Gastrocnemius medialis (tissue), 4 donors: ENCODE results near the gene SDF2L1. TPM values are rescaled to one million over a fixed set of nuclear protein-coding genes. Genes with fewer than 3 reads are reported as not detected.

Experiments
- ATAC-seq, 2 donors: fragments of 150-250 bp; one replicate each; pipeline ENCODE4 v1.9.1; 2016
- DNase-seq, 2 donors: peaks; one replicate each; pipeline ENCODE4 v3.0.0-alpha.2; 2019
- H3K27ac ChIP-seq, 4 donors: fragments of 200-600 bp; sonication (generic); 1 replicate in 1 of 4; 2 replicates in 3 of 4; pipeline ENCODE4 v1.5.1; 2016 to 2018; ENCODE audit warnings: mild to moderate bottlenecking in 2 of 4, moderate library complexity in 1 of 4
- H3K27me3 ChIP-seq, 3 donors: fragments of 200-600 bp; sonication (generic) in 2 of 3; 1 replicate in 1 of 3; 2 replicates in 2 of 3; pipeline versions ENCODE4 v1.5.1 to v1.6.0; 2016 to 2019; ENCODE audit warnings: mild to moderate bottlenecking in 1 of 3, moderate library complexity in 1 of 3
- H3K36me3 ChIP-seq, 2 donors: fragments of 200-600 bp; sonication (generic) in 1 of 2; one replicate each; pipeline ENCODE4 v1.5.1; 2017 to 2018
- H3K4me1 ChIP-seq, 2 donors: fragments of 200-600 bp; sonication (generic) in 1 of 2; one replicate each; pipeline ENCODE4 v1.5.1; 2016 to 2017; ENCODE audit warnings: mild to moderate bottlenecking in 2 of 2
- H3K4me3 ChIP-seq, 4 donors: fragments of 200-600 bp; sonication (generic) in 3 of 4; 1 replicate in 1 of 4; 2 replicates in 3 of 4; pipeline ENCODE4 v1.5.1; 2016 to 2019; ENCODE audit warnings: mild to moderate bottlenecking in 2 of 4
- H3K9me3 ChIP-seq, 3 donors: fragments of 200-600 bp; sonication (generic) in 2 of 3; 1 replicate in 1 of 3; 2 replicates in 2 of 3; pipeline ENCODE4 v1.5.1; 2016 to 2019
- CTCF ChIP-seq, 5 experiments: fragments of 450-650 bp in 3 of 5; fragments of 200-600 bp in 2 of 5; sonication (generic) in 2 of 5; IDR thresholded peaks in 4 of 5; conservative IDR thresholded peaks in 1 of 5; 1 replicate in 4 of 5; 2 replicates in 1 of 5; pipeline ENCODE4 v1.5.1; 2016 to 2019; ENCODE audit warnings: antibody characterized with exemption in 5 of 5, mild to moderate bottlenecking in 3 of 5, moderate library complexity in 3 of 5
- POLR2A ChIP-seq, 2 donors: fragments of 450-650 bp; IDR thresholded peaks; one replicate each; pipeline ENCODE4 v1.6.1; 2017; ENCODE audit warnings: antibody characterized with exemption in 2 of 2, mild to moderate bottlenecking in 2 of 2, moderate library complexity in 2 of 2
- in situ Hi-C, 4 donors: fragments of 200-750 bp; cut with MboI; loops; one replicate each; pipeline versions ENCODE4 v1.15.0 to v1.8.0; 2017; ENCODE audit warnings: low sequenced_read_pairs in 4 of 4
- intact Hi-C: fragments of 100-400 bp; cut with DNase I; formaldehyde crosslinking; loops from one replicate; pipeline ENCODE4 v1.15.1; 2023; ENCODE audit warnings: low total_unique reads
- total RNA-seq, 4 donors: library from RNA; depleted of rRNA; stranded (reverse); fragments of >200 nt; gene quantifications; one replicate each; pipeline versions ENCODE4 v1.1.0 to v1.2.3, GENCODE V29; 2016

Gene SDF2L1
- total RNA-seq, 4 donors from 2014 or later, result 8.5 to 33.2 (median 23.3) TPM

GRCh38 chr22:21598302-21598701 lies 43.8 kb upstream of the SDF2L1 start:
- peaks cover 0 to 24% of the 10 kb centered on the region in 2 donors for H3K36me3 ChIP-seq
- H3K4me3 ChIP-seq, result no peak overlapping the region
- no peaks in the 10 kb centered on the region for H3K27me3 ChIP-seq
- TF ChIP-seq CTCF (IDR thresholded peaks at IDR 0.05 in 4 of 5, conservative IDR thresholded peaks at IDR 0.05 in 1 of 5), result no peak
- TF ChIP-seq POLR2A (IDR thresholded peaks at IDR 0.05), result no peak
- intact Hi-C loops (no loop called here), in situ Hi-C loops (no loop called here)
- DNase-seq (no peak), ATAC-seq (no peak)
- H3K4me1 ChIP-seq, result peaks cover 14 to 24% of the 10 kb centered on the region in 2 donors
- H3K9me3 ChIP-seq, result no peaks in the 10 kb centered on the region
- H3K27ac ChIP-seq, result no peak overlapping the region

- TF ChIP-seq POLR2A (IDR thresholded peaks at IDR 0.05) (no peak), CTCF (IDR thresholded peaks at IDR 0.05 in 4 of 5, conservative IDR thresholded peaks at IDR 0.05 in 1 of 5) (no peak)
- H3K4me1 ChIP-seq, result peaks cover 10 to 16% of the 10 kb centered on the region in 2 donors
- intact Hi-C loops (no loop called here), in situ Hi-C loops (no loop called here)
- H3K27me3 ChIP-seq, result no peaks in the 10 kb centered on the region
- ATAC-seq (no peak), DNase-seq (no peak)
- H3K36me3 ChIP-seq, result peaks cover 0 to 15% of the 10 kb centered on the region in 2 donors
- no peaks in the 10 kb centered on the region for H3K9me3 ChIP-seq
- no peak overlapping the region for H3K4me3 ChIP-seq
- no peak overlapping the region for H3K27ac ChIP-seq
Observed at GRCh38 chr22:21599053-21599893, 42.8 kb upstream of the SDF2L1 start.

- in situ Hi-C loops, result no loop called here
- no peaks in the 10 kb centered on the region for H3K9me3 ChIP-seq
- intact Hi-C loops, result no loop called here
Observed at GRCh38 chr22:21602579-21602978, 39.5 kb upstream of the SDF2L1 start.

GRCh38 chr22:21603973-21604372 lies 38.1 kb upstream of the SDF2L1 start:
- ATAC-seq (no peak), DNase-seq (no peak)
- no peaks in the 10 kb centered on the region for H3K27me3 ChIP-seq
- no peaks in the 10 kb centered on the region for H3K36me3 ChIP-seq
- in situ Hi-C loops (no loop called here), intact Hi-C loops (no loop called here)
- no peaks in the 10 kb centered on the region for H3K9me3 ChIP-seq
- H3K4me1 ChIP-seq, result peaks cover 10 to 11% of the 10 kb centered on the region in 2 donors
- no peak for TF ChIP-seq POLR2A (IDR thresholded peaks at IDR 0.05)
- no peak for TF ChIP-seq CTCF (IDR thresholded peaks at IDR 0.05 in 4 of 5, conservative IDR thresholded peaks at IDR 0.05 in 1 of 5)
- no peak overlapping the region for H3K4me3 ChIP-seq
- no peak overlapping the region for H3K27ac ChIP-seq

More at GRCh38 chr22:21602579-21602978, 39.5 kb upstream of the SDF2L1 start:
- H3K36me3 ChIP-seq, result no peaks in the 10 kb centered on the region
- H3K27me3 ChIP-seq, result no peaks in the 10 kb centered on the region
- H3K4me1 ChIP-seq, result peaks cover 8 to 10% of the 10 kb centered on the region in 2 donors
- DNase-seq, result no peak
- ATAC-seq, result no peak
- H3K27ac ChIP-seq, result no peak overlapping the region
- TF ChIP-seq CTCF (IDR thresholded peaks at IDR 0.05 in 4 of 5, conservative IDR thresholded peaks at IDR 0.05 in 1 of 5) (no peak), POLR2A (IDR thresholded peaks at IDR 0.05) (no peak)
- H3K4me3 ChIP-seq, result no peak overlapping the region
